Occipital lobe (tissue), 2 donors: ENCODE results near the gene PTPRN2. TPM values are rescaled to one million over a fixed set of nuclear protein-coding genes. Genes with fewer than 3 reads are reported as not detected.

Experiments
- DNase-seq: peaks from one replicate; lab custom pipeline; 2025; lab: John Stamatoyannopoulos, UW
- total RNA-seq: library from RNA; depleted of rRNA; stranded (reverse); fragments of >200 nt; gene quantifications from one replicate; pipeline ENCODE4 v1.2.3, GENCODE V29; 2014

PTPRN2 gene
- total RNA-seq, 1 donor from 2014 or later = 62.2 TPM

DNA sequence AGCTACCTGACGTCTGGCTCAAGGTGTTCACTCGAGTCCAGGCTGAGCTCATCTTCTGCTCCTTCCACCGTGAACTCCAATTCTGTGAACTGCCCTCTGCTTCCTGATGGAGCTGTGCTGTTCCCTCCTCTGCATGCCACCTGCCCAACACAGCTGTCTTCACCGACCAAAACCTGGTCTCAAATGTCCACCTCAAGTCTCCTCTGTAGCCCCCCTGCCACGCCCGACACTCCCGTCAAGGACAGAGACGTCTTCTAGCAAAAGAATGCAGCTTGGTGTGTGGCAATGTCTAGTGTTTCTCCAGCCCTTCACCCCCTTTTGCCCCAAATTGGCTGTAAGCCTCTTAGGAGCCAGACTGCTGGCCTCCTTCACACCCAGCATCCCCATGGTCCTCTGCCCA is 945.8 kb downstream of the PTPRN2 start:
- DNase-seq = no peak

DNA sequence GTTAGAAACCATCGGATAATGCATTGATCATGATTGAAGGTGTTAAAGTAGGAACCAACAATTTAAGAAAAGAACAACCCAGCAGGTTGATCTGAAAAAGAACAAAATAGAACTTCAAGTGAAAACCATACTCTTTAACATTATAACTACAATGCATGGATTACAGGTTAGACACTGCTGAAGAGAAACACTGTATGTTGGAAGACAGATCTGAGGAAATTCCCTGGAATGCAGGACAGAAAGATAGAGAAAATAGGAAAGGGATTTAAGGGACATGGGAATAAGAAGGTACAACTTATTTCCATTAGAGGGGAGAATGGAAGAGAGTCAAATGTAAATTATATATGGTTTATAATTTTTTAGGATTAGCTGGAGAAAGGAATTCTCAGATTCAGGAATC is 947.5 kb downstream of the PTPRN2 start:
- DNase-seq = no peak

DNA sequence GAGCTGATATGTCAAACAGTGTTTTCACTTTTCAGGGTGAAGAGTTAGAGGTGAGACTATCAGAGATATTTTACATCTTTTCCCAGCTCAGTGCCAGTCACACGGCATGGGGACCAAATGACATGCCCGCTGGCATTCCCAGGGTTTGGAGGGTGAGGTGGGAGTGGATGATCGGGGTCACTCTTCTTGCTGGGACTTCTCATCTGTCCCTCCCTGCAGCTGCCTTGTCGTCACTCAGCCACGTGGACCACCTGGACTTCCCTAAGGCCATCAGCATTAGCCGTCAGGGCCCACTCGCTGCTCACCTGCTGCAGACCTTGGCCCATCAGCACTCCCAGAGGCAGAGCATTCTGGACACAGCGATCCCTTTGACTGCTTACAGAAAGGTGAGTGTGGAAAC is 949.1 kb downstream of the PTPRN2 start:
- no peak for DNase-seq

DNA sequence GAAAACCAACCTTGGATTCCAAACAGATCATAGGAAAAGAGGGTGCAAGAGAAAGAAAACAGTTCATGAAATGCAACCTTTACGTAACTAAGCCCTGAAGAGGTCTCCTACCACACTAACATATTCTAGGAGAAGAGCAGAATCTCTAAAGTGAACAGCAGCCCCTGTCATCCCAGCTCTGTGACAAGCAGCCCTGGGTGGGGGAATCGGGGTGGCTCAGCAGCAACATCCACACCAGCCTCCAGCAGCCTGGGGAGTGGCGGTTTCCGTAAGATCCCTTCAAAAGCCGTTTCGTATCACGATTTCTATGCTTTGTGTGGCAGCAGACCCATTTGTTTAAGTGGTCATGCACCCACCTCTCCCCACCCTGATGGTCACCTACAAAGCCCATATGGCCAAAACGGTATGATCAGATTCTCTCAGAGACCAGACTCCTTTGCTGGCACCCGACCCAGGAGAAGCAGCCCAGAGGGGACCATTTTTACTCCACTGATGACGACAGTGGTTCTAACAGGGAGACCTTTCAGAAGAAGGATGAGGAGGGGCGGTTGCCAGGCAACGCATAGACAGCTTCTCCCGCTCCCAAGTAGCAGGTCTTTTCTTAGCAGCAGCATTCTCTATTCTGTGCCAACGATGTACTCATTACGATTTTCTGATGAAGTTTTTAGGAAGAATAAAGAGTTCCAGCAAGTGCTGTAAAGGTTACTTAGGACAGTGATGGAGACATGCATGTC is 950.2 kb downstream of the PTPRN2 start:
- DNase-seq = no peak

DNA sequence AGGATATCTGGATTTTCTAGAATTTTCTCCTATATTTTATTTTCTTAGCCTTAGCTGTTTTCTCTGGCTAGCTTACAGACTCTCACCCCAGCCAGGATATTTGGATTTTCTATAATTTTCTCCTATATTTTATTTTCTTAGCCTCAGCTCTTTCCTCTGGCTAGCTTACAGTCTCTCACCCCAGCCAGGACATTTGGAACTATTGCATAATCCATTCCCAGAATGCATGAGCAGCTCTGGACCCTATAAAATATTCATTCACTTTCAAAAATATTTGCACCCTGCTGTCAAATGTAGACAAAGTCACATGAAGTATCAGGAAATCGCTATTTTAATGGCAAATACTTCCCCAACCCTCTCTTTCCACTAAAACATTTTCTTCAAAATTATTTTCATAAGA is 952.0 kb downstream of the PTPRN2 start:
- no peak for DNase-seq

DNA sequence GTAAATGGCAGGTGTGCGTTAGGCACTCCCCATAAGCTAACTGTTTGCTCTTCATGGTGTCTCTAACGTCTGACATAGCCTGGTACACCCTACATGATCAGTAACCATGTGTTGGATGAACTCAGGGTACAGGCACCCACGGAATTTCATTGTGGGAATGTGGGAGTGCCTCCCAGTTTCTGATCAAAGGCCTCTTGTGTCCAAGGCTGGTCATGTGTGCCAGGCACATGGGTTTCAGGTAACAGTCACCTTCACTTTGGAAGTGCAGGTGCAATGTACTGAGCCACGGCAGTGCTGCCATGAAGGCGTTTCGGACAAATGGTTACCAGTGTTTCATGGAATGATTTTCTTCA is 952.5 kb downstream of the PTPRN2 start:
- no peak for DNase-seq

DNA sequence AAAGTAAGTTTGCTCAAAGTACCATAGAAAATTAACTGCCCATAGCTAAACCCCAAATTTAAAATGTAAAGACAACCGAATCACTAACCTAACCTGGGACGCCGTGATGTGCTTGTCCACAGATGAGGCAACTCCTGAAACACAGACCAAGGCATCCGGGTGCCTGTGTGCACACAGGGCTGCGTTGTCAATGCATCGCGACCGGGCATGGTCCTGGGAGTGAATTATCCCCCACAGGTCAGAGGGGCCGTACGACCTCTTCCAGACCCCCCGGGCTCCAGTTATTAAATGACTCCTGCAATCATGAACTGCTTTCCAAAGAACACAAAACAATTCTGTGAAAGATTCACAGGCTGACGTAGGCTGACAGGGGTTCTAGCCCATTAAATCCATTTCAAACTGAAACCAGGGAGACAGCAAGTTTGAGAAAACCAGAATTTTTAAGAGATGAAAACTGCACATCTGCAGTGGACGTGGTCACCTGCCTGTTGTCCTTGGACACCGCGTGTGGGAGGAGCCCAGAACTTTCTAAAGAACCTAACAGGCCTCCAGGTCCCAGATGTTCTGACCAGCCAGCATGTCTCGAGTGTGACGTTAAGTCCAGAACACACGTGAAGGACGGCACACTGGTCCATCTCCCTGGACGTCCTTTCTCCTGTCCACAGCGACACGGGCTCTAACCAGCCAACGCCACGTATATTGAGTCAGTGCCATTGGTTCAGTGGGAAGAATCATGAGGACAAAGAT is 953.0 kb downstream of the PTPRN2 start:
- DNase-seq = no peak

DNA sequence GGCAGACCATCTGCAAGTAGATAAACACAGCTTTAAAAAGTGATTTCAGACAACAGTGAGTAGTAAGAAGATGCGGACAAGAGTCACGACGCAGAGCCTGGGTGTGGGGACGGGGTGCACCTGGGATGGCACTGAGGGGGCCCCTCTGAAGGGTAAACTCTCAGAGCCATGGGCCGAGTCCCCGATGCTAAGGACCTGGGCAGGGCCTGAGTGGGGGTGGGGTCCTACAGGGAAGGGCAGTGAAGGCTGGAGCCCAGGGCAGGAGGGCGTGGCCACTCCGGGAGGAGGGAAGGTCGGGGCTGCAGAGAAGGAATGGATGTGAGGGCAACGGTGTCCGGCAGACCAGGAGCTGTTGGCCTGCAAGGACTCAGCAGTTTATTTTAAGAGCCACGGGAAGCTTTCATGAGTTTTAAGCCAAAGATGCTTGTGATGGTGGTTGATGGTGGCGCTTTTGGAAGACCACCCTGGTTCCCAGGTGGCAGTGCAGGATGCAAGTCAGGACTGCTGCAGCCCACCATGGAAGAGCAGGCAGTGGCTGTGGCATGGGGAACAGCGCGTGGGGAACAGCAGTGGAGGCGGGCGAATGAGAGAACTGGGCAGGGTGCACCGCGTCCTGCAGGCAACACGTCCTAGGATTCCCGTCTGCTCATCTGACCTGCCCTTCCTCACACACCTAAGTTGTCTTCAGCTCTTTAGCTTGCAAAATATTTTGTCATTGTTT is 954.0 kb downstream of the PTPRN2 start:
- DNase-seq = no peak

DNA sequence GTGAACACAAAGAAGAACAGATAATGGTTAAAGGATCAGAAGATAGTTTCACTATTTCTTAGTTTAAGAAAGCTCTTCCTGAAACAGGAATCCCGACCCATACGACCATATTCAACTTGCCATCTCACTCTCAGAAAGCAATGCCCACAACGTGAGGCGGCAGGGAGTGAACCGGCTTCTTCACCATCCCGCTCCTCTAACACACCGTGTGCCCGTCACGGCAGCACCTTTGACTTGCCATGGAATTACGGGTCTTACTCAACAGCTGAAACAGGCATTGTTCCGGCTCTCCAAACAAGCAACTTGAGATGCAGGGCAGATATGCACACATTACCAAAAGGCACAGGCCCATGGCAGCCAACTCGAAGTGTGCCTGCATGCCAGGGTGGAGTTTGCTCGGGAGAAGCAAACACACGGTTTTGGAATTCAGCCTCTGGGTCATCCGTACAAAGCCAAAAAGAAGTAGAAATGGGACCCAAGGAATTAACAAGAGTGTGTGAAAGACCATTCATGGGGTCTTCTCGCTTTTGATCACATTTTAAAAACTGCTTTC is 957.2 kb downstream of the PTPRN2 start:
- DNase-seq = no peak

DNA sequence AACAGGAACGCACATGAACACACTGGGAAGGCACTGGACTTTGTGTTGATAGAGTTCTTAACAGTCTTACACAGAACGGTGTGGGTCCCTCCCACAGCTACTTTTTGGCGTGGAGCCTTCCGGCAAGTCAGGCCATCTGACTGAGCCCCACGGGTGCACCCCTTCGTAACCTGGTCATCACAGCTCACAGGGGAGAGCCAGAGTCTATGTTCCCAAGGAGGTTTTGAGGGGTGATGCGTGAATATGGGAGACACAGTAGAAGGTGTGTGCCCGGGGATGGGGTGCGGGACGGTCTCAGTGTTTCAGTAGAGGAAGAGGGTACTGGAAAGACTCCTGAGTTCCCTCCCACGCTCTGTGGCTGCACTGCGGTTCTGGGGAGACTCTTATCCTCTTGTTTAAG is 959.2 kb downstream of the PTPRN2 start:
- DNase-seq = no peak

DNA sequence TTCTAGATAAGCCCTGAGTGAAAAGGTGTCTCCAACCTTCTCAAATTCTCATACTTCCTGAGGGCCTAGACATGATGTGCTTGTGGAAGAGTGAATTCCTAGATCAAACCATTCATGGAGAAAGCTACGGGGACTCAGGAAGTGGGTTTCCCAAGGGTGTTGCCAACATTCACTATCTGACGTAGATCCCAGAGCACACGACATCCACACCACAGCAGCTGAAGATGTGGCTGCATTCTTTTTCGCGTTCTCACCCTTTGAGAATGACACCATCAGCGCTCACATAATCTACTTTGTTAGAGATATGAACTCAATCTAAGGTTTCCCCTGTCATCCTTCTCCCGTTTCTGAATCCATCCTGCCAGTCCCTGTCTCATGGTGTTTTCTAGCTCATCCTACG is 960.0 kb downstream of the PTPRN2 start:
- no peak for DNase-seq

DNA sequence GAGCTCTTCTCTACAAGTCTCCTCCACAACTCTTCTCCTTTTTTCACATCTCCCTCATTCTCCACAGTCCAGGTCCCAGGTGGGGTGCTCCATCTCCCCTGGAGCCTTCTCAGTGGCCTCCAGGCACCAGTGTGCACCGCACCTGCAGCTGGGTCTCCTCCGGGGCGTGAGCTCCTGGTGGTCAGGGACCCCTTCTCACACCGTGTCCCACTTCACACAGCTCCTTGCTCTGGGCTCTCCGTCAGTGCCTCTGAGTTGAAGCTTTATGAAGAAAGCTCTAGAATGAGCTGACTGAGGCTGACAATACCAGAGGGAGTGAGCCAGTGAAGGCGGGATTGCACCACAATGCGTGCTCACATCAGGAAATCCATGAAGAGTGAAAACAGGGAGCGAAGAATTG is 960.6 kb downstream of the PTPRN2 start:
- DNase-seq = no peak

DNA sequence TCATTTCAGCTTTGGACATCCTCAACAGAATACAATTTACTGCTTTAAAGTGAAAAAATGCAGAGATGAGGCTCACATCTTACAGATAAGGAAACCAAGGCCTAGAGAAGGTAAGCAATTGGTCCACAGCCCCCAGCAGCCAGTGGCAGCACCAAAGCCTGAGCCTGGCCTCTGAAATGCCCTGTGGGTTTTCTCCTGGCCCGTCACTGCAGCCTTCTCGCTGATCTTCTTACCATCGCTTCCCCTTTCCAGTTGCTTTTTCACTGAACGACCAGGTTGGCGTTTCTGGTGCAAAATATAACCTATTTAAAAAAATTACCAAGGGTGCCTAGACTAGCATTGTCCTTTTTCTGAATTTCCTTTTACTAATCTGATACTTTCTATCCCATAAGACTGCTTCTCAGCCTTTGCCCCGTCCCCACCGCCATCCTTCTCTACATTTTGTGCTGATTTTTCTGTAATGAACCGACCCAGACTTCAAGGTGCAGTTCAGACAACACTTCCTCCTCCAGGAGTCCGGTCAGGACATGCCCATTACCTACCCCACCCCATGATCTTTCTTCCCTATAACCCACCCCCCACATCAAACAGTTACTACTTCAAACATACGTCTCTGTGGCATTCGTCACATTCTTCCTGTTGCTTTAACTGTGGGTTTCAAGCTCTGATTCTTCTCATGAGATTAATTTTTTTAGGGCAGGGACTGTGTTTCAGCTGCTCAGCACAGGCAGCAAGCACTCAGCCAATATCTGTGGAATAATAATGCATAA is 961.5 kb downstream of the PTPRN2 start:
- DNase-seq = no peak

DNA sequence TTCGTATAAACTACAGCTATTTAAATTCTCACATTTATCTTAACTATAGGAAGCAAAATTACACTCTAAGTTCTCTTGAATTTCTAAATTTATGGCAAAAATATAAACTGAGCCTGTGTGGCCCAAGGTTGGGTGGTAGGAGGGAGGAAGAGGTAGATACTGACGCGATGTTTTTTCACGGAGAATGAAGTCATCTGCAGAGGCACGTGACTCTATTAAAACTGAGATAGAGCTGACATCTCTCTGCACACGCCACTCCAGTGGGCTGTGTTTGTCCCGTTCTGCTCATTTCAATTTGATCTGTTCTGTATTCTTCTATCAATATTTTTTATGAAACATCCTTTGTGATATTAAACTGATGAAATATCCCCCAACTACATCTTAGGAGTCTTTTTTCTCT is 964.1 kb downstream of the PTPRN2 start:
- DNase-seq = no peak

DNA sequence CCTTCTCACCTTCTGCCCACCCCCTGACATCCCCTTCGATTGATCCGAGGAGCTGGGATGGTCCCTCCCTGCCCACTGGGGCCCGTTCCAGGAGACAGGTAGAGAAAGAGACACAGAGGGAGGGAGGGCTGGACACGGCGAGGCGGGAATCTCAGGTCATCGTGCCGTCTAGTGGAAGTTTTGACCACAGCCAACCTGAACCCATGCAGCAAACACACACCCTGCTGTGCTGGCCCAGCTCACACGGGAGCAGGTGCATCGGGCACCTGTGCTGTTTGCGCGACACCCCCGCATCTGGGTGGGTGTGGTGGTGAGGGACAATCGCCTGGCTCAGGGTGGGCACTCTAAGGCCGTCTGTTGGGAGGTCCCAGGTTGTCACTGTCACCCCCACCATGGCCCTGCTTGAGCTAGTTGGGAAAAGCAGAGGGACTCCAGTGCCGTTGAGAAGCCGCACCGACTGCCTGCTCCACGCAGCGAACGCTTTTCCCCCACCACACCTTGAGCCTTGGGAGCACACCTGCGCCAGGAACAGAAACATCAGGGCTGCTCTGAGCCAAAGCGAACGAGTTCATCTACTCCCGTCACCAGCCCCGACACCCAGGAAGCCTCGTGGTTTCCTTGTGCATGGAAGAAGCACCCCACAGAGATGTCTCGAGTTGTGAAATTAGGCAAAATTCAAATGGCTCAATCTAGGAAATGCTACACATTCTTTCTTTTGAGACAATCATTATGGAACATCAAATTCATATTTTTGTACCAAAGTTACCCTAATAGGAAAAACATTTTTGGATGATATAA is 965.0 kb downstream of the PTPRN2 start:
- no peak for DNase-seq

DNA sequence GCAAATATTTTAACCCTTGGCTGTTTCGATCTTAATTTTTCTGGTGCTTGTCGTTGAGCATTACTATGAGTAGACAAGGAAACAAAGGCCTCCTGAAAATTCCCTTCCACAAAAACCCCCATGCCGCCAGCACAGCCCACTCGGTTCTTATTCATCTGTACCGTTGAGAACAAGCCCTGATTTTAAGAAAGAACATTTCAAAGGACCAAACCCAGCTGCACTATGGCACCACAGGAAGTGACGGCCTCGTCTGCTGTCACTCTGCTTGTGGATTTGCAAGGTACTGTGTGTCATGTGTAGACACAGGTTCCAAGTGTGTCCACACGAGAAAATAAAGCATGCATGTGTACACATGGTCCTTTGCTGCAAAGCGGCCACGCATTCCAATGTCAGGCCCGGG is 965.6 kb downstream of the PTPRN2 start:
- no peak for DNase-seq

DNA sequence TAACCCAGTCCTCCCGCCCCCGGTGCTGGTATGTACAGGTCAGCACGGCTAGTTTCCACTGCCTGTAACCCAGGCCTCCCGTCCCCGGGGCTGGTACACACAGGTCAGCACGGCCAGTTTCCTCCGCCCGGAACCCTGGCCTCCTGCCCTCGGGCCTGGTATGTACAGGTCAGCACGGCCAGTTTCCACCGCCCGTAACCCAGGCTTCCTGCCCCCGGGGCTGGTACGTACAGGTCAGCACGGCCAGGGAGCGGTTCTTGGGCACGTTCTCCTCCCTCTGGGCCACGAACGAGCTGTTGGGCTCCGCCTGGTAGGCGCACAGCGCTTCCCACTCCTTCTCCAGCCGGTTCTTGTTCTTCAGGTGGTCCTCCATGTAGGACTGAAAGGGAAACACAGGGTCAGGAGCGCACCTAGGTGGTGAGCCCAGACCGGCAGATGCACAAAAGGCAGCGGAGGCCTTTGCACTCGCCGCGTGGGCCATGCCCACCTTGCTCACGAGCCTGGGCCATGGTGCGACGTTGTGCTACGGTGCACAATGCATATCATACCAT is 966.4 kb downstream of the PTPRN2 start:
- no peak for DNase-seq

DNA sequence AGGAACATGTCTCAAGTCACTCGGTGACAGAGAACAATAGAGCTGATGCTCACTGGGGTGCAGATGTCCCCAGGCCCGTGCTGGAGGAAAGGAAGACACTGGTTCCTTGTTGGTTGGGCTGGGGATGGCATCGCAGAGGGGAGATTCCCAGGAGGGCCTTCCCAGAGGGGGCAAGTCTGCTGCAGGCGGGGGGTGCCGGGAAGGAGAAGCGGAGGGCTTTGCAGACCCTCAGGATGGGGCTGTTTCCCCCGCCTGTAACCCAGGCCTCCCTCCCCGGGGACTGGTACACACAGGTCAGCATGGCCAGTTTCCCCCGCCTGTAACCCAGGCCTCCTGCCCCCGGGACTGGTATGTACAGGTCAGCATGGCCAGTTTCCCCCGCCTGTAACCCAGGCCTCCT is 967.0 kb downstream of the PTPRN2 start:
- no peak for DNase-seq

DNA sequence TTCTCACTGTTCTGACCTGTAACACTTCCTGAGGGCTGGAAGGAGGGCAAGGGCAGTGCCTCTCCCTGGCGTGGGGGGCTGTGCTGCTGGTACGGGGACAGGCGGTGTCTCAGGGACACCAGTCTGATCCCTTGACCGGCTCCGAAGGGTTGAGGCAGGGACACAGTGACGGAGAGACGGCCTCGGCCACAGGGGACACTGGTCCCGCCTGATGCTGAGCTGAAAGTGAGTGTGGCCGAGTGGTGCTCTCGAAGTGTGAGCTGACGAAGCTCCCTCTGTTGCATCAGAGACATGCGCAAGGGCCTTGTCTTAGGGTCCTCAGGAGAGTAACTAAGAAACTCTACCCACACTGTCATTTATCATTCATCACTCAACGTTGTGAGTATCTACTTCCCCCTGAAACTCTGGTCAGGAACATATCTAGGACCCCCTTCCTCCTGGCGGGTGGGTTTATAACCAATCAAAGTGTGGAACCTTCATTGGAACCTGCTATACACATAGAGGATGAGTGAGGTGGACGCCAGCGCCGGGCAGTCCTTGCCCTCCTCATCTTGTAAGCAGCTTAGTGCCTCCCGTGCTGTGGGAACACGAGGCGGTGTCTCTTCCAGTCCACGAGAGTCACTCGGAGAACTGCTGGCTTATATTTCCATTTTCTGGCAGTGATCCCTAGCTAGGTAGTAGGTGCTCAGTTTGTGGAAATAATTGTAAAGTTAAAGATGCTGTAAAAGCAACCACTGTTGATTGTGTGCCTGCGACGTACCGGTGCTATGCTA is 967.7 kb downstream of the PTPRN2 start:
- DNase-seq = no peak
